Muscle layer of colon (tissue), 2 donors: Measurements from ENCODE around the gene PLCD3.
A peak's percentile ranks its signal among the peaks of the same experiment; 100 is the strongest.

Experiments
- H3K27ac ChIP-seq: one replicate; pipeline ENCODE4 v1.7.0; 2013; ENCODE audit warnings: low read depth, mild to moderate bottlenecking, low read length, moderate library complexity
- H3K27me3 ChIP-seq, 2 donors: one replicate each; pipeline ENCODE4 v1.7.0; 2013; ENCODE audit warnings: low read length in 2 of 2, mild to moderate bottlenecking in 2 of 2; ENCODE audit not compliant: insufficient read depth in 2 of 2, control insufficient read depth in 1 of 2
- H3K36me3 ChIP-seq: one replicate; pipeline ENCODE4 v1.7.0; 2013; ENCODE audit warnings: mild to moderate bottlenecking, low read length; ENCODE audit not compliant: insufficient read depth
- H3K4me1 ChIP-seq: one replicate; pipeline ENCODE4 v1.7.0; 2013; ENCODE audit warnings: mild to moderate bottlenecking, low read length; ENCODE audit not compliant: insufficient read depth
- H3K4me3 ChIP-seq, 2 donors: one replicate each; pipeline ENCODE4 v1.7.0; 2013; ENCODE audit warnings: low read length in 2 of 2, low read depth in 1 of 2, mild to moderate bottlenecking in 1 of 2, moderate library complexity in 1 of 2
- H3K9ac ChIP-seq: one replicate; pipeline ENCODE4 v1.7.0; 2013; ENCODE audit warnings: low read length
- H3K9me3 ChIP-seq: one replicate; pipeline ENCODE4 v1.7.0; 2013; ENCODE audit warnings: mild to moderate bottlenecking, low read length
- donor health status: abdominal sarcoma.
- donor health status: Adenocarcinoma of cecum.

Gene PLCD3

GRCh38 chr17:45132320-45132571, at the start of gene PLCD3:
Gene PLCD3, minus strand, starts transcription at chr17:45132515. Its CDS starts 105 bp downstream, at chr17:45132410.
- peak within 1 kb of the TSS; percentile 88 to 95 for H3K4me3 ChIP-seq
- peaks cover under 1% of the 10 kb centered on the region for H3K36me3 ChIP-seq
- peaks cover 56% of the 10 kb centered on the region for H3K4me1 ChIP-seq
- peak within 1 kb of the TSS; percentile 93 for H3K9ac ChIP-seq
- no peaks in the 10 kb centered on the region for H3K27me3 ChIP-seq
- H3K9me3 ChIP-seq = no peaks in the 10 kb centered on the region
- H3K27ac ChIP-seq = peak within 1 kb of the TSS; percentile 99

- Histone ChIP-seq H3K36me3 (no peaks in the 10 kb centered on the region), H3K27me3 (no peaks in the 10 kb centered on the region), H3K27ac (no peak overlapping the region), H3K4me3 (no peak overlapping the region), H3K9ac (no peak overlapping the region), H3K9me3 (no peaks in the 10 kb centered on the region), H3K4me1 (peaks cover 13% of the 10 kb centered on the region)
Observed at GRCh38 chr17:45177563-45177962, 45.2 kb upstream of the PLCD3 start.

- Histone ChIP-seq H3K27ac (peak overlapping the region; percentile 21), H3K4me3 (no peak overlapping the region), H3K9me3 (no peaks in the 10 kb centered on the region), H3K36me3 (no peaks in the 10 kb centered on the region), H3K4me1 (peaks cover 31% of the 10 kb centered on the region), H3K27me3 (no peaks in the 10 kb centered on the region), H3K9ac (no peak overlapping the region)
Observed at GRCh38 chr17:45175759-45176115, 43.4 kb upstream of the PLCD3 start.

GRCh38 chr17:45172541-45173286, 40.4 kb upstream of the PLCD3 start:
- H3K4me1 ChIP-seq = peaks cover 39% of the 10 kb centered on the region
- H3K9ac ChIP-seq = peak overlapping the region; percentile 68
- no peaks in the 10 kb centered on the region for H3K27me3 ChIP-seq

GRCh38 chr17:45172232-45172540, 39.9 kb upstream of the PLCD3 start:
- H3K4me3 ChIP-seq = peak overlapping the region; percentile 3 to 50
- H3K9ac ChIP-seq = peak overlapping the region; percentile 68
- no peaks in the 10 kb centered on the region for H3K9me3 ChIP-seq
- H3K4me1 ChIP-seq = peaks cover 39% of the 10 kb centered on the region
- no peaks in the 10 kb centered on the region for H3K27me3 ChIP-seq
- peaks cover 4% of the 10 kb centered on the region for H3K36me3 ChIP-seq
- H3K27ac ChIP-seq = peak overlapping the region; percentile 93

More at GRCh38 chr17:45172541-45173286, 40.4 kb upstream of the PLCD3 start:
- Histone ChIP-seq H3K27ac (peak overlapping the region; percentile 93), H3K4me3 (peak overlapping the region; percentile 3 to 50), H3K9me3 (no peaks in the 10 kb centered on the region), H3K36me3 (peaks cover 4% of the 10 kb centered on the region)

GRCh38 chr17:45171338-45172231, 39.3 kb upstream of the PLCD3 start:
- Histone ChIP-seq H3K9me3 (no peaks in the 10 kb centered on the region), H3K9ac (peak overlapping the region; percentile 68), H3K4me3 (peak overlapping the region; percentile 3 to 50), H3K27me3 (no peaks in the 10 kb centered on the region), H3K36me3 (peaks cover 4% of the 10 kb centered on the region), H3K4me1 (peaks cover 39% of the 10 kb centered on the region), H3K27ac (peak overlapping the region; percentile 93)

- Histone ChIP-seq H3K9me3 (no peaks in the 10 kb centered on the region), H3K27me3 (no peaks in the 10 kb centered on the region), H3K36me3 (peaks cover 4% of the 10 kb centered on the region), H3K9ac (peak overlapping the region; percentile 68), H3K4me3 (peak overlapping the region; percentile 3 to 50), H3K27ac (peak overlapping the region; percentile 93), H3K4me1 (peaks cover 36% of the 10 kb centered on the region)
Observed at GRCh38 chr17:45170931-45171337, 38.6 kb upstream of the PLCD3 start.

- H3K36me3 ChIP-seq = peaks cover 4% of the 10 kb centered on the region
- peak overlapping the region; percentile 21 for H3K9ac ChIP-seq
- peak overlapping the region; percentile 93 for H3K27ac ChIP-seq
- no peaks in the 10 kb centered on the region for H3K27me3 ChIP-seq
- no peaks in the 10 kb centered on the region for H3K9me3 ChIP-seq
- peaks cover 33% of the 10 kb centered on the region for H3K4me1 ChIP-seq
- H3K4me3 ChIP-seq = peak overlapping the region in 1 of 2 donors; percentile 3
Observed at GRCh38 chr17:45170280-45170930, 38.1 kb upstream of the PLCD3 start.

GRCh38 chr17:45168991-45169752, 36.9 kb upstream of the PLCD3 start:
- peaks cover 33% of the 10 kb centered on the region for H3K4me1 ChIP-seq
- H3K36me3 ChIP-seq = peaks cover 4% of the 10 kb centered on the region
- H3K27ac ChIP-seq = no peak overlapping the region
- no peak overlapping the region for H3K4me3 ChIP-seq
- H3K27me3 ChIP-seq = no peaks in the 10 kb centered on the region
- no peaks in the 10 kb centered on the region for H3K9me3 ChIP-seq
- H3K9ac ChIP-seq = no peak overlapping the region

- Histone ChIP-seq H3K36me3 (peaks cover 4% of the 10 kb centered on the region), H3K27ac (no peak overlapping the region), H3K4me3 (no peak overlapping the region), H3K9ac (no peak overlapping the region), H3K4me1 (peaks cover 10% of the 10 kb centered on the region), H3K9me3 (no peaks in the 10 kb centered on the region), H3K27me3 (no peaks in the 10 kb centered on the region)
Observed at GRCh38 chr17:45164734-45165269, 32.5 kb upstream of the PLCD3 start.
